SU-DHL-6 (cell line): ENCODE measurements around the gene BTG4.

Experiments used
- CTCF ChIP-seq: fragments of 200-600 bp; sonication (generic); IDR thresholded peaks from one replicate; pipeline ENCODE4 v1.5.1; 2017; ENCODE audit warnings: antibody characterized with exemption, mild to moderate bottlenecking, low read length, moderate library complexity; ENCODE audit not compliant: insufficient read depth, poor library complexity, severe bottlenecking
- EZH2phosphoT487 ChIP-seq: fragments of 200-600 bp; sonication (generic), shearing (Covaris generic); conservative IDR thresholded peaks from 2 replicates; pipeline ENCODE4 v1.6.1; 2018; ENCODE audit warnings: mild to moderate bottlenecking, antibody characterized with exemption, low read length, moderate library complexity, mixed read lengths

- TF ChIP-seq CTCF (no peak), EZH2phosphoT487 (no peak)
Observed at GRCh38 chr11:111469200-111469599, 43.0 kb downstream of the BTG4 start.
